Stimulated activated CD8-positive, alpha-beta memory T cell treated with anti-CD3 and anti-CD28 coated beads, Interleukin-12 subunit alpha, Interleukin-12 subunit beta, amount 100 ng/mL, for 1 hour (primary cell): ENCODE data around the gene FARS2.
"Not testable (repeated sequence)": the region's sequence is repeated elsewhere in the genome, so short reads cannot be mapped to it uniquely, and the experiment has no call there.

Experiments
- DNase-seq: peaks from one replicate; pipeline ENCODE4 v3.0.0-alpha.2; 2020; ENCODE audit warnings: low read depth

FARS2 gene

DNA sequence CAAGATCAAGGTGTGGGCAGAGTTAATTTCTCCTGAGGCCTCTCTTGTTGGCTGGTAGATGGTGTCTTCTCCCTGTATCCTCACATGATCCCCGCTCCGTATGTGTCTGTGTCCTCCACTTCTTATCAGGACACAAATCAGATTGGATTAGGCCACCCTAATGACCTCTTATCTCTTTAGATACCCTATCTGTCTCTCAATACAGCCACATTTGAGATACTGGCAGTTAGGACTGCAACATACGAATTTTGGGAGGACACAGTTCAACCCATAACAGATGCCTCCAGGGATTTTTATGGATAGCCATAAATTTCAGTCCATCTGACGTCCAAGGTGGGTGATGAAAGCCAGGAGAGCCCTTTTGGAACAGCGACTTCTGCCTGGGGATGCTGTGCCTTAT, 376.4 kb downstream of the FARS2 start:
- DNase-seq, result no peak

DNA sequence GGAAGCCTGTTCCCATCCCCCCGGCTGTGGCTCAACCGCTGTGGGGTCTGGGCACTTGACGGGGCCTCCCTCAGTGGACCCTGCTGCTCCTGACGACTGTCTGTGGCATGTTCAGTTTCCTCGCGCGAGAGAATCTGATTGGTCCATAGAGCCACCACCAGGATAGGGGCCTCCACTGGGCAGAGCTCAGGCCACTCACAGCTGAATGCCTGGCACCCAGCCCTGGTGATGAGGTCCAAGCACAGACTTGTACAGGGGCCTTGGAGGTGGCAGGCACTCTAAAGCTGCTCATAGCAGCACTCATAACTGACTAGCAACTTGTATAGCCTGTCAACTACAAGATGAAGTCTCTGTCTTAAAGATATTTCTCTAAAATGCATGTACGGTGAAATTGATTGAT, 377.4 kb downstream of the FARS2 start:
- no peak for DNase-seq

DNA sequence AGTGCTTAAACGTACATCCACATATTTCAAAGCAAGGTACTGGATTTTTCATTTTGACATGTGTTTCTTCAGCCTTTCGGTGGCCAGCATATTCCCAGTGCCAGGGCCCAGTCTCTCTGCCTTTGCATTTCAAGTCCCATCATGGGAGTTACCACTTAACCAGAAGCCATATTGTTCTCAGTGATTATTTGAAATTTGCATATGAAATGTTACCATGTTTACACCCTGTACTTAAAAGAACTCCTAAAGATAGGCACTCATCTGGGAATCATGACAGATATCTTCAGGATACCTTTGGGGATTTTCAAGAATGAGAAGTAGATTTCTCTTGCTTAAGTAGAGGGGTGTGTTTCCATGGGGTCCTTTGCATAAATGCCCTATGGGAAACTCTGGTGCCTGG, 377.9 kb downstream of the FARS2 start:
- DNase-seq, result no peak

DNA sequence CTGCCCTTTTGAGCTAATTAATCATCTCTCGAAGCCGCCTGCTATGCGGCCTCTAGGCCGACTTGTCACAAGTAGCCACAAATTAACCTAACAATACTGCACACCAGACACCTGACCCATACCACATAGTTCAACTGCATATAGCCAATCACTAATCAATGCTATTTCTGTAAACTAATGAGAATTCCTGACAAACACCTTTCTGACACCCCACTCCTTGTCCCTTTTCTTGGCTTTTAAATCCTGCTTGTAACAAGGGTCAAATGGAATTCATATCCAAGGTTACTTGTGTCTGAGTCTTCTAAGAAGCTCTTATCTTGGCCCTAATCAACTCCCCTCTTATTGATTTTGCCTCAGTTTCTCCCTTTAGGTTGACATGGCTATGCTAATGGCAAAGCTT, 379.3 kb downstream of the FARS2 start:
- DNase-seq, result no peak

DNA sequence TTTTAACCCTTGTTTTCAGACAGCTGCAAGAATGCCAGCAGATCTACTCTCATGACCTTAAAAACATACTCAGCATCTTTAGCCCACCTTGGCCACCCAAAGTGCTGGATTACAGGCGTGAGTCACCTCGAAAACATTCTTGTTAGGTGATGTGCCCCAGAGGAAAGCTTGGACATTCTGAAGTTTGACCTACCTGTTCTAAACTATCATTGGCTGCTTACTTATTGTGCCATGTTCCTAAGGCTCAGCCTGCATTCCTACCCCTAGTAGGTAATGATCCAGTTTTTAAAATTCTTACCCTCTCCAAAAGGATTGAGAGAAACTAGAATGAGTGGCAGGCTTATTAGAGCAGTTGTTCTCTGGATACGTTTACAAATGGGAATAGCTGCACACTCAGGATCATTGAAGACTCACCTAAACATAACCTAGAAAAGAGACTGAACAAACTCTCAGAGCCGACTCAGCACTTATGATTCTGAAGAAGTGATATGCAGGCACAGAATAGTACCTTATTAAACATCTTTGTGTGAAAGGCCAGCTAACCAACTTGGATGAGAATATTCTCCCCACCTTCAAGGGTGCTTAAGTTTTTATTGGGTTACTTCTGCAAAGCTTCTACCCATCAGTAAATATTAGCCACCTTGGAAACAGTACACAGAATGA, 383.3 kb downstream of the FARS2 start:
- no peak for DNase-seq

DNA sequence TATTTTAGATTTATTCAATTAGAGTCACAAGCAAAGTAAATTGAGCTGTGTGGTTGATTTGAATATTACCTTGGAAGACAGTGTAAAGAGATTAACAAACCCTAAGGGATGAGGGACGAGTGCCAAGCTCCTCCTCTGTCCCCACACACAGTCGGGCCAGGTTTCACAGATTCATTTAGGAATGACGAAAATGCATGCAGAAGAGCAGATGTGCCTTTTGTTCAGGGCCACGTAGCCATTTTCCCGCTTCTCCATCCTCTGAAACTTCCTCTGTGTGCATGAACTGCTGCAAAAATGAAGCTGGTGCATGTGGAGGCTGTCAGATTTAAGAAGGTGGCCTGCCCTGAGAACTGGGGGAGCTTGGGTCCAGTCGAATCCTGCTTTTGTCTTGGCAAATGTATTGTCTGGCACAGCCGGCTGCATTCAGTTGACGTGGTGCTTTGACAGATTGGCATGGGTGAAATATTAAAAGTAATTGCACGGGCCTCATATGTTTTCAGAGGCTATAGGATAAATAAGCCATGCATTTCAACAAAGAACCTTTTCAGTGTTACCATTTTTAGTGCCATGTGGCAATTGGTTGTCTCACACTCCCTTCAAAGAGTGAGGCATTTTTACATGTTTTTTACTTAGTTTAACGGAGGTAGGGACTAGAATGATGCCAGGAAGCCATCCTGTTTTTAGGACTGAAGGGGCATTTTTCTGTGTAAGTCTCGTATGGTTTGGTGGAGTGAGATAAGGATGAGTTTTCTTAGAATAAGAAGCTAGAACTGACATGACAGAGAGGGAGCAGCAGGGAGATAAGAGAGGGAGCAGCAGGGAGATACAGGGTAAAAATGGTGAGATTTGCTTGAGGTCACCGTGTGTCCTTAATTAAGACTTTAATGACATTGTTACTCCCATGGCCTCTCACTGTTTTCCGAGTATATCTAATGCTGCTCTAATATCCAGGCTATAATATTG, 384.3 kb downstream of the FARS2 start:
- DNase-seq, result no peak

DNA sequence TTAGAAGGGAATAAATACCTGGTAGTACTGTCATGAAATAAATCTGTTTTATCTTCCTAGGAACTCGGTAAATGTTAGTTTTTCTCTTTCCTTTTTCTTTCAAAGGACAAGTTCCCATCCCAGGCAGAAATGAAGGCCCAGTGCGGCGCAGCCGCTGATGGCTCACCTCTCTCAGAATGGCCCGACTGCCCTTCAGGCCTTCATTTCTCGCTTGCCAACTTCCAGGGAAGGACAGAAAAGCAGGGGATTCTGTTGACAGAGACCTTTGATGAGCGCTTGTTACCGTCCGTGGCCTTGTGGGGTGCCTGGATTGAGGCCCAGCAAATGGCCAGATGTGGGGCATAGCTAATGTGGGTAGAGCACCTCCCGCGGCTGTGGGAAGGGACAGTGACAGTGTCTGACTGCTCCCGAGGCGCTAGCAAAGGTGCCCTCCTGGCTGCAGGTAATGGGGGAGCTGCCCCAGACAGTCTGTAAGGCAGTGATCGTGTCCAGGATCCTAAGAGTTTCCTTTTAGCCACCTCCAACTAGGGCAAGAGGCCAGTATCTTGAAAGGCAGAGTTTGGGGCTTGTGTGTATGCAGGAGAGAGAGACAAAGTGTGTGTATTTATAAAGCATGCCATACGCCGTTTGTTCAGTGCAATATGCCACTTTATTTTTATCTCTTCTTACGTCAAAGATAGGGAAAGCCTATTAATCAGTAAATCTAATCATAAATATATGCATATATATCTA, 391.3 kb downstream of the FARS2 start:
- no peak for DNase-seq

DNA sequence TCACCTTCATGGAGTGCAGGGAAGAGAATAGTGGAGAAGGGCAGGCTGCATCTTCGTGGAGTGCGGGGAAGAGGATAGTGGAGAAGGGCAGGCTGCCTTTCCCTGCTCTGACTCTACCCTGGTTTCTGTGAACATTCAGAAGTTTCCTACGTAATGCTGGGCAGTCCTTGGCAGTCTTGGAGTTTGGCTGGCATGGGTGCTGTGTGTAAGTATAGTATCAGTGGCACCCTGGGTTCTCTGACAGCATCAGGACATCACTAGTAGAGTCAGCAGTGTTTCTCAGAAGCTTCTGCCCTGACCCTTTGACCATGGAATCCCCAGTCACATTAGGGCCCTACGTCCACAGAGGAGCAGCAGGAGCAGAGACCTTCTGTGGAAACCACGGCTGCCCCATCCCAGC, 392.5 kb downstream of the FARS2 start:
- no peak for DNase-seq

DNA sequence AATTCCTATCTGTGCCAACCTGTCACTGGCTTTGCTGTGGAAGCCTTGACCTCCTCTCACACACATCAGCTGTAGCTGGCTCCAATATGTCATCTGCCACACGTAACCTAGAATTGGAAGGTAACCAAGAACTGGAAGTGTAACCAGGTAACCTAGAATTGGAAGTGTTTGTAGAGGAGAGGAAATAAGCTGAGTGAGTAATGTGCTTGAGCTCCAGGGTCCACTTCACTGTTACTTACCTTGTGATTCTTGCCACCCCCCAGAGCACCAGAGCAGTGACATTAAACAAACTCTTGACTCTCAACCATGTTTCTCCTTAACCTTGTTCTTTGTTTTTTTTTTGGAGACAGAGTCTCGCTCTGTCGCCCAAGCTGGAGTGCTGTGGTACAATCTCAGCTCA, 394.9 kb downstream of the FARS2 start:
- DNase-seq, result no peak

DNA sequence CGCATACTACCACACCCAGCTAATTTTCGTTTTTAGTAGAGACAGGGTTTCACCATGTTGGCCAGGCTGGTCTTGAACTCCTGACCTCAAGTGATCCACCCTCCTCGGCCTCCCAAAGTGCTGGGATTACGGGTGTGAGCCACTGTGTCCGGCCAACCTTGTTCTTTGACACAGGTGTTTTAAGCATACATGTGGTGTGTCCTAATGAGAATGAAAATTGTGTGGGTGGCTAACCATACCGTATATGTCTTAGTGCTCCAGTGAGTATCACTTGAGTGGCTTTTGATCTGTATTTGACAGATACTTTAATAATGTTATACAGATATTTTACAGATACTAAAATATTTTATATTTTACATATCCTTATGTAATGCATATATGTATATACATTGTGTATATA, 395.4 kb downstream of the FARS2 start:
- DNase-seq, result not testable (repeated sequence)

DNA sequence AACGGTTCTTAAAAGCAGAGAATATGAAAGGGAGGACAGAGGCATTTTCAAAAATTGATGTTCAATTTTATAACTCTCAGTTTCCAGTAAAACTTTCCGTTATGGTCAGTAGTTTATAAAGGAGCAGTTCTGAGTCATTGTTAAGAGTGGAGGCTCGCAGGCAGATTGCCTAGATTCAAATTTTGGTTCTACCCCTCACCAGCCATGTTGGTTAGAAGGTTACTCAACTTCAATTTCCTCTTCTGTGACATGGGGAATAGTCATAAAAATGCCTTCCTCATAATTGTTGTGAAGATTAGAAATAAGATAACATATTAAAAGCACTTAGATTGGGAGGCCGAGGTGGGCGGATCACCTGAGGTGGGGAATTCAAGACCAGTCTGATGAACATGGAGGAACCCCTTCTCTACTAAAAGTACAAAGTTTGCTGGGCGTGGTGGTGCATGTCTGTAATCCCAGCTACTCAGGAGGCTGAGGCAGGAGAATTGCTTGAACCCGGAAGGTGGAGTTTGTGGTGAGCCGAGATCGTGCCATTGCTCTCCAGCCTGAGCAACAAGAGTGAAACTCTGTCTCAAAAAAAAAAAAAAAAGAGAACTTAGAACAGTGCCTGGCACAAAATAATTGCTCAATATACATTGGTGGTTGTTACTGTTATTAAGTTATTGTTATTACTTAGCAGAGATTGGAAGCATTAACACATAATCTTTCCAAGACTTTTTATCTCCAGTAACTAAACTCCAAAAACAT, 396.5 kb downstream of the FARS2 start:
- DNase-seq, result no peak

DNA sequence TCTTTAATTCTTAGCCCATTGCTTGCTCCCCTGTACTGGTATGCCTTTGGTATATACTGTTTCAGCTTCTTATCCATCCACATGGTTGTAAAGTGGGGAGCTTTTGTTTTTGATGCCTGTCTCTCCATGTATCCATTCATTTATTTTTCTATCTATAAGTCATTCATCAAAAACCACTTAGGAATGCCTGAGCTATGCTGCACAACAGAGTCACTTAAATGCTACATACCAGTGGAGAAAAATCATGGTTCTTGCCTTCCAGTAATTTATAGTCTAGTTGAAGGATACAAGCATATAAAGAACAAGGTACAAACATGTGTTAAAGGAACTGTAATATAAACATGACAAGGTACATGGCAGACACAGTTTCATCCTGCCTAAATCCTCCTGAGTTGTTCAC, 398.2 kb downstream of the FARS2 start:
- DNase-seq, result no peak

DNA sequence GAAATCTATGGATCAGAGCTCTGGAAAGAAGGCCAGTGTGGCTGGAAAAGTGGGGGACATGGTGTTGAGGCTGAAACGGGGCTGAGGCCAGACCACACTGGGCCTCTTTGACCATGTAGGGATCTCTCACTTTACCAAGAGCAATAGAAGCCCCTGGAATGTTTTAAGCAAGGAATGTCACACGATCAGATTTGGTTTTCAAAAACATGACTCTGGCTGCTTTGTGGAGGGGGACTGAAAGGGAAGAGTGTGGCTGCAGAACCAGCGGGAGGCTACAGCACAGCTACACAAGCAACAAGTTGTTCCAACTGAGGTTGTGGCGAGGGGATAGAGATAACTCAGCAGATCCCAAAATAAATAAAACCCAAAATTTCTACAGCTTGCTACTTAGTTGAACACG, 399.5 kb downstream of the FARS2 start:
- no peak for DNase-seq

DNA sequence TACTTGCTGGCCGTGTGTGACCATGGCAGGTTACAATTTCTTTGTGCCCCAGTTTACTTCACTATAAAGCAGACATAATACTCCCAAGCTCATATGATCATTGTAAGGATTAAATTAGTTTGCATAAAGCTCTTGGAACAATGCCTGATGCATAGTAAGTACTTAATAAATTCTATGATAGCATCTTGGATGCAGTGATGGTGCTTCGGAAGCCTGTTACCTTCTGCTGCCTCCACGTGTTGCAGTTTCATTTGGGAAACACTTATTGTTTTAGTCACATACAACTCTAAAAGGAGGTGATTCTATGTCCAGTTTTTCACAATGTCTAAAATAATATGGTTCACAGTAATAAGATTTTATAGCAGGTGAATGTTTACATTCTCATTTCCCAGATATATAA, 401.5 kb downstream of the FARS2 start:
- DNase-seq, result no peak

DNA sequence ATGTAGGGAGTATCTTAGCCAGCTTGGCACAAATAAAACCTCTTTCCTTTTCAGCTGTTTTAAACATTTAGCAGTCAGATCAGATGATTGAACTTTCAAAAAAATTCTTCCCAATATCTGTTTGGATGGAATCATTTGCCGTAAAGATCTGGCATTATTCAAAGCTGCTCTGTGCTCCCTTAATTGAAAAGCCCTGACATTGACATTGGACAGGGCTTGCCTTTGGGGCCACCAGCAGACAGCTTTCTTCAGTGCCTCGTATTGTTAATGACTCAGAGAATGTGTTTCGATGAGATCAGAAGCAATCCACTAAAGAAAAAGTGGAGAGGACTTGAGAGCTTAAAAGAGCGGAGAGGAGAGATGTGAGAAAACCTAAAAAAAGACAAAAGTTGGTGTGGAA, 401.9 kb downstream of the FARS2 start:
- DNase-seq, result no peak

DNA sequence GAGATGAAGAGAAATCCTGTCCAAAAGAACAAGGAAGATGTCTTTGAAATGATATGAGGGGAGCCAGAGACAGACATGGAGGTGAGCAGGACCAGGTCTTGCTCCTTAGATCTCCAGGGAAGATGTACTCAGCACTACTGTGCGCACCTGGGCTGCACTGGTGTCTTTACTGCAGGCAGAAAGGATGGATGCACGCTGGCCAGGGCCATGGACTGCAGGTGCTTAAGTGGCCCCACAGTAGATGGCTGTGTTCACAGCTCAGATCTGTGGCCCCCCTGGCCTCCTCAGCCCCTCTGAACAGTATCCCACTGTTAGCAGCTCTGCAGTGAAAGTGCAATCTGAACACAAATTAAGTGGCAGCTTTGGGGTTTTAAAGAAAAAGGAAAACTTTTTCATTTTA, 402.4 kb downstream of the FARS2 start:
- no peak for DNase-seq

DNA sequence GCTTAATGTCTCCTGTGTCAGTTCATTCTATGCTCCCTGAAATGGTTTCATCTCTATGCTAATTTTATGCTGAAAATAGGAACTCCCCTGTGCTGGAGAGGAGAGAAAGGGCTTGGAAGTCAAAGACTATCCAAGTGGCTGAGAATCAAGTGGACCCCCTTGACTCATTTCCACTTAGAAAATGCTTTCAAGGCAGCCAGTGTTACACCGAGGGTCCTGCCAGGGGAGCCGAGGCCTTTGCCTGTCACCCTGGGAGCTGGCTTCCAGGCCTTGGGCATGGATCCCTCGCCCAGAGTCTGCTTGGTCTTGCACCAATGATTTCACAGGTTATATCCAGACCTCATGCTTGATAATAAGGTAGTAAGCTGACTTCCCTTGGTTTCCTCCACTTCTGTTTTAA, 402.8 kb downstream of the FARS2 start:
- DNase-seq, result no peak

DNA sequence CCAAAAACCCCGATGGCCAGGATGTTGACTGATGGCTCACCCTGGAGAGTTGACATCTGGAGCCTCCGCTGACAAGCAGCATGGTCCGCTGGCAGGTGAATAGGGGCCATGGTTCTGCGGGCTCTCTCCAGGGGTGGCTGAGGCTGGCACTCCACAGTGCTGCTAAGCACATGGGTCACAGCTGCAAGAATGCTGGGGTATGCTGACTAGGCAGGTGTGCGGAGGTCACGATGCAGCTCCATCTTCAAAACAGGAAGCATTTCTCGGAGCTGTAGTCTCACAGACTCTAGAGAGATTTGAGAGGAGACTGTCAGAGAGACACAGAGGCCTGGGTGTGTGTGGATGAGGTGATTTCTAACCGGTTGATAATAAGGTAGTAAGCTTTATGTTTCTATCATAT, 403.9 kb downstream of the FARS2 start:
- no peak for DNase-seq

DNA sequence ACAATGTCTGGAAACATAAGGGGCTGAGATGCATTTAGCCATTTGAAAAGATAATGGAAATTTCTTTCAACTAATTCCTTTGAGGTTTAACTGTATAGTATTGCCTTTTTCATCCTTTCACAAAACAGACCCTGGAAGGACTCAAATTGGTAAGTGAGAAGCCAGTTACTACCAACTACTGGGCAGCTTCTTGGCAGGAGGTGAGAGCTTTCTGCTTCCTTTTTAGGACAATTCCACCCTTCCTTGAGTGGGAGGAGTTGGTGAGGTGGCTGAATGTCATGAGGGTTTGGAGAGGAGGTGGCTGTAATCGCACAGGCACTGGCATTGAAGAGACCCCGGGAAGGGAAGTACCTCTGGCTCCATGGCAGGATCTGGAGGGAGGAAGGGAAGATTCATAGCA, 404.4 kb downstream of the FARS2 start:
- DNase-seq, result no peak

DNA sequence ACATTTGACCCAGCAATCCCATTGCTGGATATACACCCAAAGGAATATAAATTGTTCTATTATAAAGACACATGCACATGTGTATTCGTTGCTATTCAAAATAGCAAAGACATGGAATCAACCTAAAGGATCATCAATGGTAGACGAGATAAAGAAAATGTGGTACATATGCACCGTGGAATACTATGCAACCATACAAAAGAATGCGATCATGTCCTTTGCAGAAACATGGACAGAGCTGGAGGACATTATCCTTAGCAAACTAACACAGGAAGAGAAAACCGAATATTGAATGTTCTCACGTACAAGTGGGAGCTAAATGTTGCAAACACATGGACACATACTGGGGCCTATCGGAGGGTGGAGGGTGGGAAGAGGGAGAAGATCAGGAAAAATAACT, 405.4 kb downstream of the FARS2 start:
- DNase-seq, result no peak

DNA sequence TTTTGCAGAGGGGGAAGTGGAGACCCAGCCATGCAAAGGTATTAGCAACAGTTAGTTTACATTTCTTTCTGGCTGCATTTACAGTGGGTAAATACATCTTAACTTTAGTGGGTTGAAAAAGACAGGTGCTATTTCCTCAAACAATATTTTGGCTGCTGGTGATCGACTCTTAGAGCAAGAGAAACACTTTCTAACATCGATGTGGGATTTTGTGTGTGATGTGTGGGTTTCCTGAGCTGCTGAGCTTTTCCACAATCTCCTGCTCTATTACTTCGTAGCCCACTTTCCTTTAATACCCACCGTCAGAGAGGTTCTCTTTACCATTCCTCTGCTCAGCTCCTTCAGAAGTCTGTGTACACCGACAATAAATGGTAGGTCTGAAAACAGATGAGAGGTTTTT, 406.4 kb downstream of the FARS2 start:
- DNase-seq, result no peak

DNA sequence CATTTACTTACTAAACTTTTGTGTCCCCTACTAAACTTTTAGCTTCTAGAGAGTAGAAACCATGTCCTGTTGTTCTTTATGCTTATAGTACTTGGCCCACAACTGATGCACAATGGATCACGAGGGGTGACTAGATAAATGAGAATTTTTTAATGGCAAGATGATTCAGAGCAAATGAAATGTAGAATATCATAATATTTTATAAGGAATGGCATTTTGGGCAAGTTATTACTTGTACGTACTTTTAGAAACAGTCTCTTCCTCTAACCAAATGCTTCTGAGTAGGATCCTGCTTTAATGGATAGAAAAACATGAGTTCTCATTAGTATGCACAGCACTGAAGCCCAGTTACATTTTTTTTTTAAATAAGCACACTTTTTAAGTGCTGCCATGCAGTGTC, 409.1 kb downstream of the FARS2 start:
- no peak for DNase-seq
